Measurements from ENCODE around the gene BAIAP3.

DNA sequence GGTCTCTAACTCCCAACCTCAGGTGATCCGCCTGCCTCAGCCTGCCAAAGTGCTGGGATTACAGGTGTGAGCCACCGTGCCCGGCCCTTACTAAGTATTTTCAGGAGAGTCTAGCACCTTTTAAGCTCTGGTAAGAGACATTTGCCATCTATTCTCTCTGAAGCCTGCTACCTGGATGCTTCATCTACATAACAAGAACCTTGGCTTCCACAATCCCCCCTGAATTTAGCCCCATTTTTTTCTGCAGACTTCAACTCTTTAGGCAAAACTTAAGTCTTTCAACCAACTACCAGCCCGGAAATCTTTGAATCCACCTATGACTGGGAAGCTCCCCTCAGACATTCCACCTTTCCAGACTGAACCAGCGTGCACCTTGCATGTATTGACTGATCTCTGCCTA is 38.0 kb upstream of the BAIAP3 start:
- TF ChIP-seq, protein P1, sequence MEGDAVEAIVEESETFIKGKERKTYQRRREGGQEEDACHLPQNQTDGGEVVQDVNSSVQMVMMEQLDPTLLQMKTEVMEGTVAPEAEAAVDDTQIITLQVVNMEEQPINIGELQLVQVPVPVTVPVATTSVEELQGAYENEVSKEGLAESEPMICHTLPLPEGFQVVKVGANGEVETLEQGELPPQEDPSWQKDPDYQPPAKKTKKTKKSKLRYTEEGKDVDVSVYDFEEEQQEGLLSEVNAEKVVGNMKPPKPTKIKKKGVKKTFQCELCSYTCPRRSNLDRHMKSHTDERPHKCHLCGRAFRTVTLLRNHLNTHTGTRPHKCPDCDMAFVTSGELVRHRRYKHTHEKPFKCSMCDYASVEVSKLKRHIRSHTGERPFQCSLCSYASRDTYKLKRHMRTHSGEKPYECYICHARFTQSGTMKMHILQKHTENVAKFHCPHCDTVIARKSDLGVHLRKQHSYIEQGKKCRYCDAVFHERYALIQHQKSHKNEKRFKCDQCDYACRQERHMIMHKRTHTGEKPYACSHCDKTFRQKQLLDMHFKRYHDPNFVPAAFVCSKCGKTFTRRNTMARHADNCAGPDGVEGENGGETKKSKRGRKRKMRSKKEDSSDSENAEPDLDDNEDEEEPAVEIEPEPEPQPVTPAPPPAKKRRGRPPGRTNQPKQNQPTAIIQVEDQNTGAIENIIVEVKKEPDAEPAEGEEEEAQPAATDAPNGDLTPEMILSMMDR (IDR thresholded peaks at IDR 0.05; ENCODE audit: control extremely low read depth in 1 of 3, insufficient read depth in 1 of 3, low read depth in 1 of 3, low read length in 3 of 3), result no peak
- no peak for TF ChIP-seq TAF1 (IDR thresholded peaks at IDR 0.05; ENCODE audit: low read depth, low read length)
- TF ChIP-seq EZH2 (IDR thresholded peaks at IDR 0.05; ENCODE audit: low read depth, low read length, severe bottlenecking), result no peak
- TF ChIP-seq SAP30 (IDR thresholded peaks at IDR 0.05; ENCODE audit: insufficient read depth, insufficient replicate concordance, low read length), result no peak
- no peak for TF ChIP-seq TBP (IDR thresholded peaks at IDR 0.05; ENCODE audit: low read depth, low read length)
